ENCODE data around the gene CASP10.

DNA sequence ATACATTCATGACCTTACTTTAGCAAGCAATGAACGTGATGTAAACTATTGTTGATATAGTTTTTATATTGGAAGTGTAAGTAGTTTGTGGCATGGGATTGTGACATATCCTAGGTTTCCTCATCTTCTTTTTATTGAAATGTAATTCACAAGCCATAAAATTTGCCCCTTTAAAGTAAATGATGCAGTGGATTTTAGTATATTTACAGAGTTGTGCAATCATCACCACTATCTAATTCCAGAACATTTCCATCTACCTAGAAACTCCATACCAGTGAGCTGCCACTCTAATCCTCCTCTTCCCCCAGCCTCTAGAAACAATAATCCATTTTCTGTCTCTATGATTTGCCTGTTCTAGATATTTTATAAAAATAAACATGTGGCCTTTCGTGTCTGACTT, 10.7 kb upstream of the CASP10 start:
- no peak for TF ChIP-seq ZC3H11A (IDR thresholded peaks at IDR 0.05; ENCODE audit: low read depth, low read length)
- no peak for TF ChIP-seq ATF4 (CRISPR knock-in tag; IDR thresholded peaks at IDR 0.05)
- TF ChIP-seq, protein P1, sequence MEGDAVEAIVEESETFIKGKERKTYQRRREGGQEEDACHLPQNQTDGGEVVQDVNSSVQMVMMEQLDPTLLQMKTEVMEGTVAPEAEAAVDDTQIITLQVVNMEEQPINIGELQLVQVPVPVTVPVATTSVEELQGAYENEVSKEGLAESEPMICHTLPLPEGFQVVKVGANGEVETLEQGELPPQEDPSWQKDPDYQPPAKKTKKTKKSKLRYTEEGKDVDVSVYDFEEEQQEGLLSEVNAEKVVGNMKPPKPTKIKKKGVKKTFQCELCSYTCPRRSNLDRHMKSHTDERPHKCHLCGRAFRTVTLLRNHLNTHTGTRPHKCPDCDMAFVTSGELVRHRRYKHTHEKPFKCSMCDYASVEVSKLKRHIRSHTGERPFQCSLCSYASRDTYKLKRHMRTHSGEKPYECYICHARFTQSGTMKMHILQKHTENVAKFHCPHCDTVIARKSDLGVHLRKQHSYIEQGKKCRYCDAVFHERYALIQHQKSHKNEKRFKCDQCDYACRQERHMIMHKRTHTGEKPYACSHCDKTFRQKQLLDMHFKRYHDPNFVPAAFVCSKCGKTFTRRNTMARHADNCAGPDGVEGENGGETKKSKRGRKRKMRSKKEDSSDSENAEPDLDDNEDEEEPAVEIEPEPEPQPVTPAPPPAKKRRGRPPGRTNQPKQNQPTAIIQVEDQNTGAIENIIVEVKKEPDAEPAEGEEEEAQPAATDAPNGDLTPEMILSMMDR (IDR thresholded peaks at IDR 0.05 in 2 of 3, conservative IDR thresholded peaks at IDR 0.05 in 1 of 3; ENCODE audit: insufficient read depth in 2 of 3, low read depth in 1 of 3, low read length in 3 of 3), result no peak
- no peak for TF ChIP-seq GABPB1 (CRISPR knock-in tag; IDR thresholded peaks at IDR 0.05)
- TF ChIP-seq KAT8 (IDR thresholded peaks at IDR 0.05; ENCODE audit: low read depth), result no peak
- TF ChIP-seq, protein P2, sequence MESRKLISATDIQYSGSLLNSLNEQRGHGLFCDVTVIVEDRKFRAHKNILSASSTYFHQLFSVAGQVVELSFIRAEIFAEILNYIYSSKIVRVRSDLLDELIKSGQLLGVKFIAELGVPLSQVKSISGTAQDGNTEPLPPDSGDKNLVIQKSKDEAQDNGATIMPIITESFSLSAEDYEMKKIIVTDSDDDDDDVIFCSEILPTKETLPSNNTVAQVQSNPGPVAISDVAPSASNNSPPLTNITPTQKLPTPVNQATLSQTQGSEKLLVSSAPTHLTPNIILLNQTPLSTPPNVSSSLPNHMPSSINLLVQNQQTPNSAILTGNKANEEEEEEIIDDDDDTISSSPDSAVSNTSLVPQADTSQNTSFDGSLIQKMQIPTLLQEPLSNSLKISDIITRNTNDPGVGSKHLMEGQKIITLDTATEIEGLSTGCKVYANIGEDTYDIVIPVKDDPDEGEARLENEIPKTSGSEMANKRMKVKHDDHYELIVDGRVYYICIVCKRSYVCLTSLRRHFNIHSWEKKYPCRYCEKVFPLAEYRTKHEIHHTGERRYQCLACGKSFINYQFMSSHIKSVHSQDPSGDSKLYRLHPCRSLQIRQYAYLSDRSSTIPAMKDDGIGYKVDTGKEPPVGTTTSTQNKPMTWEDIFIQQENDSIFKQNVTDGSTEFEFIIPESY (CRISPR knock-in tag; IDR thresholded peaks at IDR 0.05), result no peak

Data from K562 (cell line).